ENCODE measurements around the gene SLX4IP.

DNA sequence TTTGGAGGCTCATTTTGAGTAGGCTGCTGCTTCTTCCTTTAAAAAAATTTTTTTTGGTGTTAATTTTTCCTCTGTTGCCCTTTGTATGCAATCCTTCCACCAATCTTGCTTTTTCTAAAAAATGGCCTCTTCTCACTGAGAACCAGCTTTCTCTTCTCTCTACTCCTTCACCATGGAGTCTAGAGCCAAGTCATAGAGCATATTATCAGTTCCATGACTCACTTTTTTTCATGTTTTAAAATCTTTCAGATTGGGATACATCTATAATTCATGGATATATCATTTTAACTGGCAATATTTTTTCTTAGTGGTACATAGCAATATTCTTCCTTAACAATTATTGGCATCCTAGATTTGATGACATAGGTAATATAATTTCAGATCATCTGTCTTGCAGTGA lies 62.7 kb downstream of the SLX4IP start:
- TF ChIP-seq POLR2A (IDR thresholded peaks at IDR 0.05) (no peak), POLR2AphosphoS5 (IDR thresholded peaks at IDR 0.05) (no peak)
- TF ChIP-seq, protein P1, sequence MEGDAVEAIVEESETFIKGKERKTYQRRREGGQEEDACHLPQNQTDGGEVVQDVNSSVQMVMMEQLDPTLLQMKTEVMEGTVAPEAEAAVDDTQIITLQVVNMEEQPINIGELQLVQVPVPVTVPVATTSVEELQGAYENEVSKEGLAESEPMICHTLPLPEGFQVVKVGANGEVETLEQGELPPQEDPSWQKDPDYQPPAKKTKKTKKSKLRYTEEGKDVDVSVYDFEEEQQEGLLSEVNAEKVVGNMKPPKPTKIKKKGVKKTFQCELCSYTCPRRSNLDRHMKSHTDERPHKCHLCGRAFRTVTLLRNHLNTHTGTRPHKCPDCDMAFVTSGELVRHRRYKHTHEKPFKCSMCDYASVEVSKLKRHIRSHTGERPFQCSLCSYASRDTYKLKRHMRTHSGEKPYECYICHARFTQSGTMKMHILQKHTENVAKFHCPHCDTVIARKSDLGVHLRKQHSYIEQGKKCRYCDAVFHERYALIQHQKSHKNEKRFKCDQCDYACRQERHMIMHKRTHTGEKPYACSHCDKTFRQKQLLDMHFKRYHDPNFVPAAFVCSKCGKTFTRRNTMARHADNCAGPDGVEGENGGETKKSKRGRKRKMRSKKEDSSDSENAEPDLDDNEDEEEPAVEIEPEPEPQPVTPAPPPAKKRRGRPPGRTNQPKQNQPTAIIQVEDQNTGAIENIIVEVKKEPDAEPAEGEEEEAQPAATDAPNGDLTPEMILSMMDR (IDR thresholded peaks at IDR 0.05), result no peak

All from prostate gland (tissue), 2 donors.